ENCODE results near the gene ZFP36. TPM values are rescaled to one million over a fixed set of nuclear protein-coding genes. Genes with fewer than 3 reads are reported as not detected.
A peak's percentile ranks its signal among the peaks of the same experiment; 100 is the strongest.
"Not testable (repeated sequence)": the region's sequence is repeated elsewhere in the genome, so short reads cannot be mapped to it uniquely, and the experiment has no call there.

Gene ZFP36
- total and polyA plus RNA-seq, 4 donors: 124 to 955 (median 283) TPM

- intact Hi-C loops (cut with DNase I): no loop called here
- H3K36me3 ChIP-seq (ENCODE audit: control insufficient read depth in 1 of 2, insufficient read depth in 2 of 2, low read length in 1 of 2): peaks cover 0 to 4% of the 10 kb centered on the region in 2 donors
- H3K27ac ChIP-seq (ENCODE audit: low read depth in 1 of 2, low read length in 2 of 2): no peak overlapping the region
- no peak for DNase-seq
- H3K9me3 ChIP-seq (ENCODE audit: control insufficient read depth, low read length): no peaks in the 10 kb centered on the region
- no peak overlapping the region for H3K4me3 ChIP-seq (ENCODE audit: low read length in 2 of 2)
- H3K27me3 ChIP-seq (ENCODE audit: control insufficient read depth in 1 of 2, insufficient read depth in 2 of 2, low read length in 1 of 2): no peaks in the 10 kb centered on the region
- no peak for ATAC-seq (ENCODE audit: low FRiP score)
- 87 to 90% methylated on average over 5 of the region's 5 CpGs for WGBS, 2 donors
- peaks cover 0 to 3% of the 10 kb centered on the region in 2 donors for H3K4me1 ChIP-seq (ENCODE audit: control insufficient read depth in 1 of 2, insufficient read depth in 2 of 2, low read length in 2 of 2)
Measured at GRCh38 chr19:39370735-39371134, 35.9 kb upstream of the ZFP36 start.

DNA sequence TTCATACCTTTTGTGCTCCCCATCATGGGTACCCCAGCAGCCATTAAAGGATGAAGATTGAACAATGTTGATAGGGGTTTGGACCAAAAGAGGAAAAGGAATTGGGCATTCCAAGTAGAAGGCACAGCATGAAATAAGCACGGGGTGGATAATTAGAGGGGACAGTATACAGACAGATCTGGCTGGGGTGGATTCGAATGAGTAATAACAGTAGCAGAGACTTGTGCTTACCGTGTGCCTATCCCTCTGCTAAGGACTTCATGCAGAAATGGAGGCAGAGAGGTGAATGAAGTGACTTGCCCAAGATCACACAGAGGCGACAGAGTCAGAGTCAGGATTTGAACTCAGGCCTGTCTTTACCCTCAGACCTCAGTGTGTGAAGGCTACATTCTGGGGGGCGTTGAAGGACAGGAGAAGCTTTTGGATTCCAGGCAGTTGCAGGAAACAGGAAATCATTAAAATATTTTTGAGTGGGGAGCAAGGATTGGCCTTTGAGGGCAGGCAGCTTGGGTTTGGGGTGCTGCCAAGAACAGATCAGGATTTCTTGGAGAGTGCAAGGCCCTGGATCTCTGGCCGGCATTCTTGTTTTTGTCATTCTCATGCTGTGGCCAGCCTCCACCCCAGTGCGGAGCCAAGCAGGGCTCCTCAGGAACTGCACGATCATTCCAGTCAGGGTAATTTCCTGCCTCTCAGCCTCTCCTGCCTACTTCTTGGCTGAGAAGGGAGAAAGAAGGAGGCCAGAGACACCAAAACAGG, 34.4 kb upstream of the ZFP36 start:
- no peaks in the 10 kb centered on the region for H3K27me3 ChIP-seq (ENCODE audit: control insufficient read depth in 1 of 2, insufficient read depth in 2 of 2, low read length in 1 of 2)
- intact Hi-C loops (cut with DNase I): no loop called here
- H3K4me1 ChIP-seq (ENCODE audit: control insufficient read depth in 1 of 2, insufficient read depth in 2 of 2, low read length in 2 of 2): peaks cover 0 to 3% of the 10 kb centered on the region in 2 donors
- no peaks in the 10 kb centered on the region for H3K9me3 ChIP-seq (ENCODE audit: control insufficient read depth, low read length)
- H3K4me3 ChIP-seq (ENCODE audit: low read length in 2 of 2): no peak overlapping the region
- peaks cover 0 to 11% of the 10 kb centered on the region in 2 donors for H3K36me3 ChIP-seq (ENCODE audit: control insufficient read depth in 1 of 2, insufficient read depth in 2 of 2, low read length in 1 of 2)
- peak; percentile 86 to 92 for DNase-seq
- H3K27ac ChIP-seq (ENCODE audit: low read depth in 1 of 2, low read length in 2 of 2): peak overlapping the region; percentile 88 to 96
- ATAC-seq (ENCODE audit: low FRiP score): peak; percentile 93
- WGBS, 2 donors: 19 to 22% methylated on average over 8 of the region's 8 CpGs

GRCh38 chr19:39372941-39373340, 33.7 kb upstream of the ZFP36 start:
- Histone ChIP-seq H3K36me3 (ENCODE audit: control insufficient read depth in 1 of 2, insufficient read depth in 2 of 2, low read length in 1 of 2) (peaks cover 0 to 16% of the 10 kb centered on the region in 2 donors), H3K27me3 (ENCODE audit: control insufficient read depth in 1 of 2, insufficient read depth in 2 of 2, low read length in 1 of 2) (no peaks in the 10 kb centered on the region), H3K4me1 (ENCODE audit: control insufficient read depth in 1 of 2, insufficient read depth in 2 of 2, low read length in 2 of 2) (peaks cover 0 to 3% of the 10 kb centered on the region in 2 donors), H3K9me3 (ENCODE audit: control insufficient read depth, low read length) (no peaks in the 10 kb centered on the region), H3K4me3 (ENCODE audit: low read length in 2 of 2) (no peak overlapping the region), H3K27ac (ENCODE audit: low read depth in 1 of 2, low read length in 2 of 2) (peak overlapping the region; percentile 88 to 96)
- DNase-seq (peak in 1 of 2 donors; percentile 73), ATAC-seq (ENCODE audit: low FRiP score) (peak; percentile 39)
- intact Hi-C loops (cut with DNase I): no loop called here
- WGBS, 2 donors: 3 to 11% methylated on average over 2 of the region's 2 CpGs

GRCh38 chr19:39375929-39376328, 30.7 kb upstream of the ZFP36 start:
- ATAC-seq (ENCODE audit: low FRiP score) (no peak), DNase-seq (no peak)
- no peaks in the 10 kb centered on the region for H3K9me3 ChIP-seq (ENCODE audit: control insufficient read depth, low read length)
- no peak overlapping the region for H3K4me3 ChIP-seq (ENCODE audit: low read length in 2 of 2)
- no peaks in the 10 kb centered on the region for H3K27me3 ChIP-seq (ENCODE audit: control insufficient read depth in 1 of 2, insufficient read depth in 2 of 2, low read length in 1 of 2)
- H3K36me3 ChIP-seq (ENCODE audit: control insufficient read depth in 1 of 2, insufficient read depth in 2 of 2, low read length in 1 of 2): peaks cover under 1 to 21% of the 10 kb centered on the region in 2 donors
- intact Hi-C loops (cut with DNase I): no loop called here
- H3K27ac ChIP-seq (ENCODE audit: low read depth in 1 of 2, low read length in 2 of 2): no peak overlapping the region
- peaks cover 0 to 3% of the 10 kb centered on the region in 2 donors for H3K4me1 ChIP-seq (ENCODE audit: control insufficient read depth in 1 of 2, insufficient read depth in 2 of 2, low read length in 2 of 2)

DNA sequence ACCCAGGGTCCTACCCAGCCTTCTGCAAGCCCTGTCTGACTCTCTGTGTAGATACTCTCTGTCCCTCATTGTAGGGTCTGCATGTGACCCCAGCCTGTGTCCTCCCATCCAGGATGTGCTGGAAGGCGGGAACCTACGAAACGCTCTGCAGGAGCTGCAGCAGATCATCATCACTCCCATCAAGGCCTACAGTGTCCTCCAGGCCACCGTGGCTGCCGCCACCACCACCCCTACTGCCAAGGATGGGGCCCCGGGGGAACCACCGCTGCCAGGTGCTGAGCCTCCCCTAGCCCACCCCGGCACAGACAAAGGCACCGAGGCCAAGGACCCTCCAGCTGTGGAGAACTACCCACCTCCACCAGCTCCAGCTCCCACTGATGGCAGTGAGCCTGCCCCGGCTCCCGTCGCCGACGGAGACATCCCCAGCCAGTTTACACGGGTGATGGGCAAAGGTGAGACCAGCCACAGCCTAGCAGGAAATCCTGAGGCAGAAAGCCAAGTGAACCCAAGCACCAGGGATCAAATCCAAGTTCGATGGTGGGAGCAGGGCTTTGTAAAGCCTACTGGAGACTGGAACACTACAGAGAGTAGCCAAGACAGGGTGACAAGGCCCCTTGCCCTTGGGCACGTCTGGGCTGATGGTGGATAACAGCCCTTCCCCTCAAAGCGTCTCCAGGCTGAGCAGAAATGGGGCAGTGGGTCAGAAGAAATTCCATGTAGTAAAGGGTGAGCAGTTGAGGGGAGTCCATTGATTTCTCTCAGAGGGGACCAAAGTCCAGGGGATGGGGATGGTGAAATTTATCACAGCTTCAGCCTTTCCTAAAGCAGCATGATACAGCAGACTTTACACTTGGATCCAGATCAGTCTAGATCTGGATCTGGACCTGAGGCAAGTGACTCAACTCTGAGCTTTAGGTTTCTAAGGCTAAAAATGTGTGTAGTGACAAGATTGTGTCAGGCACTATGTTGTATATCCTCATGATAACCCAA, 29.0 kb upstream of the ZFP36 start:
- no peaks in the 10 kb centered on the region for H3K27me3 ChIP-seq (ENCODE audit: control insufficient read depth in 1 of 2, insufficient read depth in 2 of 2, low read length in 1 of 2)
- DNase-seq (no peak), ATAC-seq (ENCODE audit: low FRiP score) (no peak)
- H3K27ac ChIP-seq (ENCODE audit: low read depth in 1 of 2, low read length in 2 of 2): no peak overlapping the region
- intact Hi-C loops (cut with DNase I): no loop called here
- no peaks in the 10 kb centered on the region for H3K9me3 ChIP-seq (ENCODE audit: control insufficient read depth, low read length)
- H3K4me3 ChIP-seq (ENCODE audit: low read length in 2 of 2): no peak overlapping the region
- H3K36me3 ChIP-seq (ENCODE audit: control insufficient read depth in 1 of 2, insufficient read depth in 2 of 2, low read length in 1 of 2): peaks cover 2 to 25% of the 10 kb centered on the region in 2 donors
- WGBS, 2 donors: 87% methylated on average over 16 to 18 of the region's 18 CpGs
- H3K4me1 ChIP-seq (ENCODE audit: control insufficient read depth in 1 of 2, insufficient read depth in 2 of 2, low read length in 2 of 2): no peaks in the 10 kb centered on the region

DNA sequence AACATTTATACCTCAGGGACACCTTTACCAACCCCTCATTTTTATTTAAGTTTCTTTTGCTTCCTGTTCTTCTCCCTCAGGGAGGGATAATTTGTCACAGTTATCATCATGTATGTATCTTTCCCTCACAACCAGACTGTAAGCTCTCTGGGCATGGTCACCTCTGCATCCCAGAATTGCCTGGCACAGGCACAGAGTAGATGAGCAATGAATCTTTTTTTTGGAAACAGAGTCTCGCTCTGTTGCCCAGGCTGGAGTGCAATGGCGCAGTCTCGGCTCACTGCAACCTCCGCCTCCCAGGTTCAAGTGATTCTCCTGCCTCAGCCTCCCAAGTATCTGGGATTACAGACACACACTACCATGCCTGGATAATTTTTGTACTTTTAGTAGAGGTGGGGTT, 27.3 kb upstream of the ZFP36 start:
- H3K27ac ChIP-seq (ENCODE audit: low read depth in 1 of 2, low read length in 2 of 2); H3K27me3 ChIP-seq (ENCODE audit: control insufficient read depth in 1 of 2, insufficient read depth in 2 of 2, low read length in 1 of 2); H3K4me1 ChIP-seq (ENCODE audit: control insufficient read depth in 1 of 2, insufficient read depth in 2 of 2, low read length in 2 of 2); DNase-seq; ATAC-seq (ENCODE audit: low FRiP score); H3K4me3 ChIP-seq (ENCODE audit: low read length in 2 of 2); intact Hi-C loops (cut with DNase I); H3K9me3 ChIP-seq (ENCODE audit: control insufficient read depth, low read length): not testable (repeated sequence)
- 93 to 94% methylated on average over 4 of the region's 4 CpGs for WGBS, 2 donors
- H3K36me3 ChIP-seq (ENCODE audit: control insufficient read depth in 1 of 2, insufficient read depth in 2 of 2, low read length in 1 of 2): peaks cover 2 to 25% of the 10 kb centered on the region in 2 donors

DNA sequence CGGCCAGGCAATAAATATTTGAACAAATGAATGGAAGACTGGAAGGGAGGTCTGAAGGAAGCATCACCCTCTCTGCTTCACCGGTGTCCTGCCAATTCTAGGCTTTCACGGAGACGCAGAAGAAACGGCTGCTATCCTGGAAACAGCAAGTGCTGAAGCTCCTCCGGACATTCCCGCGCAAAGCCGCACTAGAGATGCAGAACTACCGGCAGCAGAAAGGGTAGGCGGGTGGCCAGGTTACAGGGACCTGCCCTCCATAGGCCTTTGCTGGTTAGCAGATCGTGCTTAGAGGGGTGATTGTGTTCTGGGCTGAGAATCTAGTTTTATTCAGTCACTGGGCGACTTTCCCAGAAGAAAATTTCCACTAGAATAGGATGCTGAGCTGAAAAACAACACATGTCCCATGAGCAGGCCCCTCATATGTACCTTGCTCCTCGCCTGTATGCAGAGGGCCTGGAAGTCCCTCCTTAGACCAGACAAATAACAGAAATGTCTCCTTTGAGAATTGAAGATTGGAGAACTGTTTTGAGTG, 26.7 kb upstream of the ZFP36 start:
- Histone ChIP-seq H3K36me3 (ENCODE audit: control insufficient read depth in 1 of 2, insufficient read depth in 2 of 2, low read length in 1 of 2) (peaks cover 2 to 25% of the 10 kb centered on the region in 2 donors), H3K4me3 (ENCODE audit: low read length in 2 of 2) (no peak overlapping the region), H3K4me1 (ENCODE audit: control insufficient read depth in 1 of 2, insufficient read depth in 2 of 2, low read length in 2 of 2) (no peaks in the 10 kb centered on the region), H3K9me3 (ENCODE audit: control insufficient read depth, low read length) (no peaks in the 10 kb centered on the region), H3K27me3 (ENCODE audit: control insufficient read depth in 1 of 2, insufficient read depth in 2 of 2, low read length in 1 of 2) (no peaks in the 10 kb centered on the region), H3K27ac (ENCODE audit: low read depth in 1 of 2, low read length in 2 of 2) (no peak overlapping the region)
- no peak for DNase-seq
- ATAC-seq (ENCODE audit: low FRiP score): peak; percentile 33
- WGBS, 2 donors: 91 to 93% methylated on average over 14 of the region's 14 CpGs
- intact Hi-C loops (cut with DNase I): no loop called here

DNA sequence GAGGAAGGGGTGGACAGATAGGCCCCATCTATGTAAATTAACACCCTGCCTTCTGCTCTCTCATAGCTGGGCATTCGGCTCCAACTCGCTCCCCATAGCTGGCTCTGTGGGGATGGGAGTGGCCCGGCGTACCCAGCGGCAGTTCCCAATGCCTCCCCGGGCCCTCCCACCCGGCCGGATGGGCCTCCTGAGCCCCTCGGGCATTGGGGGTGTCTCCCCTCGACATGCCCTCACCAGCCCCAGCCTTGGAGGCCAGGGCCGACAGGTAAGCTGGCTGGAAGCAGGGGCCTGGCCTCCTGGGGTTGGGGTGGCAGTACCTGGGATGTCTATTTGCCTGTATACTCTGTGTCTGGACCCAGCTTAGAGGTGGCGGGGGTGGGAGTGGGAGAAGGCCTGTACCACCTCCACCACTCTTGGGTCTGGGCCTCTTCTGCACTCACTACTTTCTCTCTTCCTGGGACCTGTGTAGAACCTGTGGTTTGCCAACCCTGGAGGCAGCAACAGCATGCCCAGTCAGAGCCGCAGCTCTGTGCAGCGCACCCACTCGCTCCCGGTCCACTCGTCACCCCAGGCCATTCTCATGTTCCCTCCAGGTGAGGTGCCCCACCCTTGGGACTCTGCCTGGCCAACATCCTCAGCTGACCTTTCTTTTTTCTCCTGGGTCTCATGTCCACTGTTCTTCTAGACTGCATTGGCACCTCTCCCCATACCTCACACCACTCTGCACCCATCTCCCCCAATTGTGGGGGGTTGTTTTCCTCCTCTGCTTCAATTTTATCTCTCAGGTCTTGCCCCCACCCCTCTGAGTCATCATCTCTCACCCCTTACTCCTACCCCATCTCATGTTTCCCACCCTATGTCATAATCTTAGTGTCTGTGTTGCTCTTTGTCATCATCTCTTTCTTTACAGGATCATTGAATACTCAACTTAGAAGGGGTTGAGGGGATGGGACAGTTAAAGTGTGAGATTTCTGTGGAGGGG, 25.8 kb upstream of the ZFP36 start:
- no peaks in the 10 kb centered on the region for H3K4me1 ChIP-seq (ENCODE audit: control insufficient read depth in 1 of 2, insufficient read depth in 2 of 2, low read length in 2 of 2)
- no peak for DNase-seq
- intact Hi-C loops (cut with DNase I): no loop called here
- H3K27me3 ChIP-seq (ENCODE audit: control insufficient read depth in 1 of 2, insufficient read depth in 2 of 2, low read length in 1 of 2): no peaks in the 10 kb centered on the region
- peaks cover 2 to 25% of the 10 kb centered on the region in 2 donors for H3K36me3 ChIP-seq (ENCODE audit: control insufficient read depth in 1 of 2, insufficient read depth in 2 of 2, low read length in 1 of 2)
- H3K27ac ChIP-seq (ENCODE audit: low read depth in 1 of 2, low read length in 2 of 2): no peak overlapping the region
- 87 to 93% methylated on average over 16 to 17 of the region's 17 CpGs for WGBS, 2 donors
- no peak overlapping the region for H3K4me3 ChIP-seq (ENCODE audit: low read length in 2 of 2)
- no peak for ATAC-seq (ENCODE audit: low FRiP score)
- H3K9me3 ChIP-seq (ENCODE audit: control insufficient read depth, low read length): no peaks in the 10 kb centered on the region

All from aorta (tissue), 5 donors.